NCI-H1048 (cell line): ENCODE results near the gene SCN5A.

ENCODE experiments used
- DNase-seq: peaks from one replicate; lab custom pipeline; 2025; lab: John Stamatoyannopoulos, UW

Gene SCN5A

DNA sequence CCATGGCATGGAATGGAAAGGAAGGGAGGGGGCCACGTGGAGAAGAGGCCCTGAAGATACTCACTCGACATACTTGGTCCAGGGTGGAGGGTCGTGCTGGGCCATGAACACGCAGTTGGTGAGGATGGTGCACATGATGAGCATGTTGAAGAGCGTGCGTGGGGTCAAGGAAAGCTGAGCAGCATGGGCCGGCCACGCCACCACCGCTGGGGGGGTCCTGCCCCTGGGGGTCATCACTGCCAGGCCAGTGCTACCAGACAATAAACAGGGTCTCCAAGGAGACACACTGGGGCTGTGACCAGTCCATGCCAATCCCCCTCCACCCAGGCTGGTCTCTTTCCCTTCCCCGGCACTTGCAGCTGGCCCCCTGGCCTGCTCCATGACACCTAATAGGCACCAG, 27.2 kb downstream of the SCN5A start:
- no peak for DNase-seq

GRCh38 chr3:38620236-38620635, 29.3 kb downstream of the SCN5A start:
- no peak for DNase-seq

DNA sequence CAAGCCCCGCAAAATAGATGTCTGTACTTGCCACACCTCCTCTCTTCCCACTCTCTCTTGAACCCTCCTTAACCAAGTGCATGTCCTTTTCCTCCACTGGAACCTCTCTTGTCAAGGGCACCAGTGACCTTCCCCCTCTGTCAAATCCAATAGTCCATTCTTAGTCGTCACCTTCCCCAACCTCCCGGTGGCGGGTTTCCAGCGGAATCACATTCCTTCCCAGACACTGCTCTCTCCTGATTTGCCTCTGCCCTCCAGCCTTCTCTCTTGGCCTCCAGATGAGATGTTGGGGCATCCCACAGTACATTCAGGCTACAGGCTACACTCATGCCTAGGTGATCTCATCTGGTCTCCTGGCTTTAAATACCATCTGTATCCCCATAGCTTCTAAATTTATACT, 31.1 kb downstream of the SCN5A start:
- DNase-seq = no peak

DNA sequence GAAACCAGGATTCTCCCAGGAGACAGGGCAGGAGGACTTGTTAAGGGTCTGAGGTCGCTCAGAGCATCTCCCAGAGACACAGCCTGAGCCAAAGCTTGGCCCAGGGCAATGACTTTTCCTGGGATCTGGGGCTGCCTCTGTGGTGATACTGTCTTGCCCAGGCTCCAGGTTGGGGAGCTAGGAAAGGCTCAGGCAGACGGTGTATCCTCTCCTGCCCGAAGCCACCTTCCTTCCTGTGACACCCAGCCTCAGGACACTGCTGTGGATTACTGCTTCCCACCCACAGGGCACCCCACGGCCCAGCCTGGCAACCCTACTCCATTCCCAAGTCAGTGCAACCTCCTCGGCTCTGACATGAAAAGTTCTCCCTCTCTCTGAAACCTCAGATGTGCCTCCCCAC, 31.9 kb downstream of the SCN5A start:
- DNase-seq = no peak

GRCh38 chr3:38617137-38617536, 32.4 kb downstream of the SCN5A start:
- DNase-seq = no peak

- no peak for DNase-seq
These were observed 32.8 kb downstream of the SCN5A start for GRCh38 chr3:38616658-38617057.

DNA sequence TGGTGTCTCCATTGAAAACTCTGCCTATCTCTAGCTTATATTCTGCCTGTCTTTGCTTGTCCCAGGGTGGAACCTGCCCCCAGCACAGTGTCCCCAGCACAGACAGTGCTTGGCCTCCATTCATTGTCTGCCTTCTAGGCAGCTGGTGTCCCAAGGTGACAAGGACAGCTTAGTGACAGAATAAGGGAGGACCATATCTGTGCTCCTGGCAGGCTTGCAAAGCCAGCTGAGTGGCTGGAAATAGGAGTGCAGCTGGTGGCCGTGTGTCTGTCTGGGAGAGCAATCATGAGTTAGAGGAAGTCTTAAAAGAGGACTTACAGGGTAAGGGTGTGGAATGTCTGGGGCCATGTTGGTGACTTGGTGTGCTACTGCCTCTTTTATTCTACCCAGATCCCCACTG, 33.4 kb downstream of the SCN5A start:
- no peak for DNase-seq

- DNase-seq = no peak
These were observed 34.7 kb downstream of the SCN5A start for GRCh38 chr3:38614651-38615352.

GRCh38 chr3:38614091-38614490, 35.4 kb downstream of the SCN5A start:
- no peak for DNase-seq

DNA sequence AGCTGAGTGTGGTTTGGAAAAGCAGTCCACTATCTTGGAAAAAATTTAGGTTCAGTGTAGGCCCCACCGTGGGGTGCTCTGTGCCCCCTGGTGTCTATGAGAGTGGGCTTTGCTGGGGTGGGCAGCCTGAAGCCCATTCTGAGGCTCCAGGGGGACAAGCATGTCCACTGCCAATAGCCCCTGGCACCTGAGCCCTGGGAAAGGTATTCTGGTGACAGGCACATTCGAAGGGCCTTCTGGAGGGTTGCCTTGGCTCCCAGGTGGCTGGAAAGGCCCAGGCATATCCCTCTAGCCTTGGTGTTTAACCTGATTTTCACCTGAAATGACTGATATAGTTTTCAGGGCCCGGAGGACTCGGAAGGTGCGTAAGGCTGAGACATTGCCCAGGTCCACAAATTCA, 36.1 kb downstream of the SCN5A start:
- DNase-seq = no peak

GRCh38 chr3:38611866-38612265, 37.6 kb downstream of the SCN5A start:
- DNase-seq = no peak

DNA sequence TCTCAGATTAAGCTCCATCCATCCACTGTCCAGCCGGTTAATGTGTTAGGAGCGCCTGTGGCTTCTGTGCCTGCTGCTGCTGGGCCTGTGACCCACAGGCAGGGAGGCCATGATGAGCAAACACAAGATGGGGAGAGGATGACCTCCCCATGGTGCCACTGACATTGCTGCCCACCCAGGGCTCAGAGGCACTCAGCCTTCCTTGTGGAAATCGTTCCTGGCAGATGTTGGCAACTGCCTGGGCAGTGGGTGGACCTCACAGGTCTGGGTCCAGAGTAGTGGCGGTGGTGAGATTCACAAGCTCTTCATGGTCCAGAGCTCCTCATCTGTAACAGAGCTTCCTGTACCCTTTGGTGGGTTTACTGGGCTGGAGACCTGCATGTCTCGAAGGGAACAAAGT, 38.6 kb downstream of the SCN5A start:
- DNase-seq = no peak

- no peak for DNase-seq
These were observed 39.1 kb downstream of the SCN5A start for GRCh38 chr3:38610436-38610835.

GRCh38 chr3:38609386-38610111, 39.9 kb downstream of the SCN5A start:
- no peak for DNase-seq

- DNase-seq = no peak
These were observed 40.5 kb downstream of the SCN5A start for GRCh38 chr3:38608961-38609360.

DNA sequence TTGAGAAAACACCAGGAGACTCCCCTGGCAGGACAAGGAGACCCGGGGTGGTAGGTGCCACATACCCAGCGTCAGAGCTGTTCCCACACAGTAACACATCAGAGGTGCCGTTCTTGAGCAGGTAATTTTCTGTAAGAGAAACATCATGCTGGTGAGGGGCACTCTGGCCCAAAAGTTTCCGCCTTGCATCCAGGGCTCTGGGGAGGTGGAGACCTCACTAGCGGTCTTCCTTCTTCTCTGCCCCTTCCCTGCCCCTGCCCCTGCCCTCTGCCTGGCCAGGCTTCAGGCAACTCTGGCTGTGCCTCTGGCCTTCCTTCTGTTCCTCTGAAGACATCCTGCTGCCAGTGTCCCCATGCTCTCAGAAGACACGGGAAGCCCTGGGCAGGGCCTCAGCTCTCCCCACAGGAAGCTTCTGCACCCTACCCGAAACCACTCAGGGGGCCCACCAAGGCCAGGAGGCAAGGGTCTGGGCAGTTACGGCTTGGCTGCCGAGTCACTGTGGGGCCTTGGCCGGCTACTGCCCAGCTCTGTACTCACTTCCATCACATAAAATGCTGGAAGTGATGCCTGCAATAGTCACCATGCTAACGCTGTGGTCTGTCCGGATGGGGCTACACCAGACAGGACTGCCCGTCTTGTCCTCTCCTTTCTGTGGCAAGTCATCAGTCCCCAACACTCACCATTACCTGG, 41.3 kb downstream of the SCN5A start:
- DNase-seq = no peak

- DNase-seq = no peak
These were observed 42.9 kb downstream of the SCN5A start for GRCh38 chr3:38606561-38606960.

DNA sequence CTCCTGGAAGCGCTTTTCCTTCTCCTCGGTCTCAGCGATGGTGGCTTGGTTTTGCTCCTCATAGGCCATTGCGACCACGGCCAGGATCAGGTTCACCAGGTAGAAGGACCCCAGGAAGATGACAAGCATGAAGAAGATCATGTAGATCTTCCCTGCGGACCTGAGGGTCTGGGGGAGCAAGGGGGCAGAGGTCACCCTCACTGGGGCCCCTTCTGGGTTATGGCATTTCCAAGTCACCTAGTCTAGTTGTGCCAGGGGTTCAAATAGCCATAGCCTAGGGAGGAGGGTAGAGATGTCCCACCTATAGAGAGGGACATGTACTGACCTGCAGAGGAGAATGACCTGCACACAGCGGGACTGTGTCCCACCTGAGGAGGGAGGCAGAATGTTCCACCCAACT, 43.5 kb downstream of the SCN5A start:
- DNase-seq = no peak

DNA sequence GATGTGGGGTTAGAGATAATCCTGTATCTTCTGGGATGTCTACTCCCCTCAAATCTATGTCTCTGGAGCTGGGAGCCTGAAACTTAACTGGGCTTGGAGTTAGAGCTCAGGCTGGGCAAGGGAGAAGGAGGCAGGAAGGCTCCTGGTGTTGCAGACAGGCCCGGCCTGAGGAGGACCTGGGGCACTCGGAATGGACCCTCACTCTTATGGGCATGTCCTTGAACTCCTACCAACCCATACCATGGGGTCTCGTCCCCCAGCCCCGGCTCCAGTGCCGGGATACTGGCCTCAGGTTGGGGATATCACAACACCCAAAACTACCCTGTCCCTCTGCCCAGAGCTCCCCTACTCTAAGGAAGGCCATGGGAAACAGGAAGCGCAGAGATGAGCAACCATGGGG, 45.2 kb downstream of the SCN5A start:
- DNase-seq = no peak

DNA sequence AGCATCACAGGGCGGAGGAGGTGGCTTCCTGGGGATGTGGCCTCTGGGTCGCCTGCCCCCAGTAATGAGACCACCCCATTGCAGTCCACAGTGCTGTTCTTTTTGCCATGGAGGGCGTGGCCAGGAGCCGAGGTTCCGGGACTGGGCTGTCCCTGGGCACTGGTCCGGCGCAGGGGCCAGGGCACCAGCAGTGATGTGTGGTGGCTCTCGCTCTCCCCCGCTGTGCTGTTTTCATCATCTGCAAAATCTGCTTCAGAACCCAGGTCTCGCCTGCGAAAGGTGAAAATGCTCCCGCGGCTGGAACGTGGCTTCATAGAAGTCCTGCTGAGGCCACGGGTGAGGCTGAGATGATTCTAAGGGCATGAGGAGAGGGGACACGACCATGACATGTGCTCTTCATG, 45.8 kb downstream of the SCN5A start:
- DNase-seq = no peak

GRCh38 chr3:38602576-38603250, 46.8 kb downstream of the SCN5A start:
- no peak for DNase-seq

- no peak for DNase-seq
These were observed 47.4 kb downstream of the SCN5A start for GRCh38 chr3:38601956-38602550.
